Mammary epithelial cell (primary cell): ENCODE data around the gene CELSR2.

Source experiments
- EZH2 ChIP-seq: IDR thresholded peaks from 2 replicates; pipeline ENCODE4 v1.6.1; 2012; ENCODE audit warnings: low read length, inconsistent platforms, borderline replicate concordance
- TF ChIP-seq, protein P1 (sequence below), 2 donors: IDR thresholded peaks in 1 of 2; conservative IDR thresholded peaks in 1 of 2; 2 replicates each; pipeline ENCODE4 v1.5.1; 2011 to 2012; ENCODE audit warnings: inconsistent platforms in 2 of 2, low read length in 2 of 2, mild to moderate bottlenecking in 2 of 2, control low read depth in 1 of 2, low read depth in 1 of 2; ENCODE audit not compliant: insufficient read depth in 1 of 2; ENCODE audit errors: extremely low read depth in 1 of 2

DNA sequence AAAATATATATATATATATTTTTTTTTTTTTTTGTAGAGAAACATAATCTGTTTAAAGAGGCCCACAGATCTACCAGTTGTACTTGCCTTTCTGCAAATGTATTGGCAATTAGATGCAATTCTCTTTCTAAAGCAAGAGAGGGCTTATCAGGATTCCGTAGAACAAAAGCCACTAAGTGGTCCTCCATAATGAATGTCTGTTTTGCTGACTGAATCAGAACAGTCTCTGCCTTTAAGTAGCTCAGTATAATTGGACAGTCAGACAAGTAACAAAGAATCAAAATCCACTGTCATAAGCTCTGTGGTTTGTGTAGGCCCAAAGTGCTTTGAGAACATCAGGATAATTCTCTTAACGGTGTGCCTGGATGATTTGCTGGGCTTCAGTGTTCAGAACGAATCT is 18.3 kb upstream of the CELSR2 start:
- TF ChIP-seq, protein P1, sequence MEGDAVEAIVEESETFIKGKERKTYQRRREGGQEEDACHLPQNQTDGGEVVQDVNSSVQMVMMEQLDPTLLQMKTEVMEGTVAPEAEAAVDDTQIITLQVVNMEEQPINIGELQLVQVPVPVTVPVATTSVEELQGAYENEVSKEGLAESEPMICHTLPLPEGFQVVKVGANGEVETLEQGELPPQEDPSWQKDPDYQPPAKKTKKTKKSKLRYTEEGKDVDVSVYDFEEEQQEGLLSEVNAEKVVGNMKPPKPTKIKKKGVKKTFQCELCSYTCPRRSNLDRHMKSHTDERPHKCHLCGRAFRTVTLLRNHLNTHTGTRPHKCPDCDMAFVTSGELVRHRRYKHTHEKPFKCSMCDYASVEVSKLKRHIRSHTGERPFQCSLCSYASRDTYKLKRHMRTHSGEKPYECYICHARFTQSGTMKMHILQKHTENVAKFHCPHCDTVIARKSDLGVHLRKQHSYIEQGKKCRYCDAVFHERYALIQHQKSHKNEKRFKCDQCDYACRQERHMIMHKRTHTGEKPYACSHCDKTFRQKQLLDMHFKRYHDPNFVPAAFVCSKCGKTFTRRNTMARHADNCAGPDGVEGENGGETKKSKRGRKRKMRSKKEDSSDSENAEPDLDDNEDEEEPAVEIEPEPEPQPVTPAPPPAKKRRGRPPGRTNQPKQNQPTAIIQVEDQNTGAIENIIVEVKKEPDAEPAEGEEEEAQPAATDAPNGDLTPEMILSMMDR (conservative IDR thresholded peaks at IDR 0.05 in 1 of 2, IDR thresholded peaks at IDR 0.05 in 1 of 2; ENCODE audit: extremely low read depth in 1 of 2, insufficient read depth in 1 of 2, low read depth in 1 of 2, low read length in 2 of 2): no peak
- no peak for TF ChIP-seq EZH2
